GM18511 (cell line): Measurements from ENCODE around the gene GAL3ST1.
"Not testable (repeated sequence)": the region's sequence is repeated elsewhere in the genome, so short reads cannot be mapped to it uniquely, and the experiment has no call there.

Source experiments
- ATAC-seq: cut with Tn5 transposase; IDR thresholded peaks from one replicate; pipeline ENCODE4 v1.9.1; 2021; ENCODE audit warnings: mild to moderate bottlenecking, moderate library complexity; ENCODE audit not compliant: unreplicated experiment

The GAL3ST1 gene

GRCh38 chr22:30596886-30597285 lies 22.4 kb upstream of the GAL3ST1 start:
- ATAC-seq, result no peak

DNA sequence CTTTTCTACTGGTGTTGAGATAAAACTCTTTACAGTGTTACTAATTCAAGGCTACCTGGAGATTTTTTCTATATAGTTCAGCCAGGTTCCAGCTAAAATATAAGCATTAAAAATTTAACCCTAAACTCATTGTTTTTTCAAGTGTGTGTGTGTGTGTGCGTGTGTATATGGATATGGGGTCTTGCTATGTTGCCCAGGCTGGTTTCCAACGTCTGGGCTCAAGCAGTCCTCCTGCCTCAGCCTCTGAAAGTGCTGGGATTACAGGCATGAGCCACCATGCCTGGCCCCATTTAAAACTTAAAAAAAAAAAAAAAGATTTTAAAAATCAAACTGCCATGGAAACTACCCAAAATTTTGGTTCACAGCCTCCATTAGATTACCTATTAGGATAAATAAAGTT lies 21.7 kb upstream of the GAL3ST1 start:
- ATAC-seq, result no peak

- not testable (repeated sequence) for ATAC-seq
These were observed 17.9 kb upstream of the GAL3ST1 start for GRCh38 chr22:30592360-30592713.

GRCh38 chr22:30591588-30592359 lies 17.3 kb upstream of the GAL3ST1 start, which contains the start of gene PES1:
Gene PES1 (minus strand): TSS chr22:30591910. CDS start chr22:30591833, 77 bp downstream.
- ATAC-seq, result peak; percentile 98

- no peak for ATAC-seq
These were observed 16.7 kb upstream of the GAL3ST1 start for GRCh38 chr22:30591191-30591587.

- no peak for ATAC-seq
These were observed 11.9 kb upstream of the GAL3ST1 start for GRCh38 chr22:30586414-30586813.

DNA sequence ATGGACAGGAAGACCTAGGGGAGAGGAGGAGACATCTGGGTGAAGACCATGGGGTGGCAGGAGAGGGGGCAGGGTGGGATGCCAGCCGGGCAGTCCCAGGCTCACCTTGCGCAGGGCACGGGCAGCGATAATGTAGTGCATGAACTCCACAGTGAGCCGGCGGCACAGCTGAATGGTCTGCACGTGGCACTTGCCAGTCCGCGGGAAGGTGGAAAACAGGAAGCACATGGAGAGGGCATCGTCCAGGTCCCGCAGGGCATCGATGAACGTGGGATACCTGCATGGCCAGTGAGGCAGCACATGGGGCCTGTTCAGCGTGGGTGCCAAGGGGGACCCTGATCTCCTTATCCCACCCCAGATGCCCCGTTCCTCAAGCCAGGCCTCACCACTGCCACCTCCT lies 10.0 kb upstream of the GAL3ST1 start:
- no peak for ATAC-seq

GRCh38 chr22:30582788-30583545 lies 8.5 kb upstream of the GAL3ST1 start:
- ATAC-seq, result no peak

DNA sequence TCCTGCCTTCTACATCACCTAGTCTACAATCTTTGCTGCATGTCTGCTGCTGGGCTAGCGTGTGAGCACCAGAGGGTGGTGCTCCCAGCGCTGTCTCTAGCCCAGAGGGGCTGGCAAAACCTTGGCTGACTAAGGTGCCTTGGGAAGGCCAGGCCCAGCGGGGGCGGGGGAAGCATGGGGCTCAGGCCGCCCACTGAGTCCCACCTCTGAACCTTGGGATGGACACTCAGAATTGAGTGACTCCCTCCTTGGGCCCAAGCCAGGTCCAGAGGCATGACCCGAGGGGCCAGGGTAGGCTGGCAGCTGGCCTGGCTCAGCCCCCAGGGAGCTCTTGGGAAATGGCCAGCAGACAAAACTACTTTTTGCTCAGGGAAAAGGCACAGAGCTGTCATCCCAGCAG lies 7.6 kb upstream of the GAL3ST1 start:
- no peak for ATAC-seq

DNA sequence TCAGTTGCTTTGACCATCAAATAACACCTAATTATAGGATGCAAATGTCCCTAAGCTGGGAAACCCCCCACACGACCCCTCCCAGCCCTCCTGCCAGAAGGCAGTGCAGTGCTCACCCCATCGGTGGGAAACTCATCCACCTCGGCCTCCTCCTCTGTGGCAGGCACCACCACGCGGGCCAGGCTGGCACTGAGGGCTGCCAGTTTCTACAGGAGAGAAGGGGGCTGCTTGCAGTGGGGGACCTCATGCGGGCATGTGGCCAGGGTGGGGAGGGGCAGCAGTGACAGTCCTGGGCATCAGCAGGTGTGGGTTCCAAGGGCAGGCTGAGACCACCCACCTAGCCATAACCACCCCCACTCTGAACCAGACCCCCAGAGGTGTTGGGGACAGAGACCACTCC lies 6.4 kb upstream of the GAL3ST1 start:
- ATAC-seq, result no peak

DNA sequence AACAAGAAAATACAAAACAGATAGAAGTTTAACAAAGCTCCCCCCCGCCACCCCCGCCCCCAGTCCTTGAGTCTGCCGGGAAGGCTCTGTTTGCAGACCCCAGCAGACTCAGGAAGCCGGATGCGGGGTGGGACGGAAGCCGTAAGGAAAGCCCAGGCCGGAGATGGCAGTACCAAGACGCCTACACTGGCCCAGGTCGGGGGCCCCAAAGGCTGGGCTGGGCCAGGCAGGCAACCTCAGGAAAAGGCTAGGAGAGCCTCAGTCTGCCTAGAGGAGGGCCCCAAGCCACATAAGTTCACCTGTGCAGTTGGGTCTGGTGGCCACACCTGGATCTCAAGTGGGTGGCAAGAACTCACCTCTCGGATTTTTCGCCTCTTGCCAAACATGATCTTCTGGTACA lies 4.0 kb upstream of the GAL3ST1 start:
- ATAC-seq, result no peak

GRCh38 chr22:30575859-30576258 lies 1.4 kb upstream of the GAL3ST1 start:
- no peak for ATAC-seq

DNA sequence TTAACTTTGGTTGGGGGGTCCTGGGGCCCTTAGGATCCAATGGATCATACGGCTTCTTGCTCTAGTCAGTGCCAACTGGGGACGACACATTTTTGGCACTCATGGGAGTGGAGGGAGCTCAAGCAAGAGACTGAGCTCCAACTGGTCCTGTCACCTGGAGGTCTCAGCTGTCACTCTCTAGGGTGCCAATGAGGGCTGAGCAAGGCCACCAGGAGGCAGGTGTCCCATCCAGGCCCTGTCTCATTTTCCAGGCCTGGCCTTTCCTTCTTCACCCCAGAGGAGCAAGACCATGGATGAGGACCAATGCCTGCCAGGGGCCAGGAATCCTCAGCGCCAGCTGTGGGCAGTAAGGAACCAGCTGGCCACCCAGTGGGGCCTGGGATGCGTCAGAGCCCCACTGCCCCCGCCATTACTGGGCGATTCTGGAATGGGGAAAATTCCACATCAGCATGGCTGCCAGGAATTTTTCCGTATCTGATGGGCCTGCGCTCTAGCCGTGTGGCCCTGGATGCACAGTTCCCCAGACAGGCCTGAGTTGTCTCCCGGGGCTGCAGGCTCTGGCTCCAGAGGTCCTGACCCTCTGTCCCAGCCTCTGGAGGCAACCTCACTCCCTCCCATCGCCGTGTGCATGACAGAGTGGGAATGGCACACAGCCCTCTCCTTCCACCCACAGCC lies 669 bp upstream of the GAL3ST1 start:
- no peak for ATAC-seq

DNA sequence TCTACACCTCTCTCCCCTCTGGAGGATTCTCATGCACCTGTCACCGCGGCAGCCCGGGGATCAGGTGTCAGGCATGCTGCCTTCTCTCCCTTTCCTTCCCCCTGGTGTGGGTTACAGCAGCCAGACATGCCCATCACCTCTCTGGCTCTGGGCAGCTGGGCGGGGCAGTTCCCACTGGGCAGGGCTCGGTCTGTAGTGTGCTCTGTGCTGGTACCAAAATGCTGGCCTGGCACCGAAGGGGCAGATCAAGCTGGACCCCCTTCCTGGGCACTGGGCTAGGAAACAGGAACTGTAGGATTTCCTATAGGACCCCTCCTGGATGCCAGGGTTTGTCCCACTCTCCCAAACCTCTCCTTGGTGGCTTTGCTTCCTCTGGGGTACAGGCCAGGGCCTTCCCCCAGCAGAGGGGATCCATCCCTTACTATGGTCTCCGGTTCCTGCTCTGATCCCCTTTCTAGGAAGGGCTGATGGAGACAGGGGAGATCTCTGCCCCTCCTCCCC lies 821 bp downstream of the GAL3ST1 start:
- no peak for ATAC-seq

GRCh38 chr22:30572840-30573593 lies 1.4 kb downstream of the GAL3ST1 start:
- no peak for ATAC-seq

DNA sequence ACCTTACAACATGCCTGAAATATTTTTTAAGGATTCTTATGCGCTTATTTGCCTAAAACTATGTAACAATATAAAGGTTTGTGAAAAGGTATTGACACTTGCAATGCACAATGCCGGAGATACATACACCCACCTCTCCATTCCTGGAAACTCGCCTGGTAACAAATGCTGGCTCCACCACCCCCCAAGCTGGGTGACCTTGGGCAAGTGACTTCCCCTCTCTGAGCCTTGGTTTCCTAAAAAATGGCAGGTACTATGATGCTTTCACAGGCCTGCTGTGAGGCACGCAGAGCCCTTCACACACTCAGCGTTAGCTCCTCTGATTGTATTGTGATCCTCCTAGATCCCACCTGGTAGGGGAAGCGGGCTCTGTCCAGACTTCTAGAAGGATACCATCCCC lies 2.3 kb downstream of the GAL3ST1 start:
- no peak for ATAC-seq

DNA sequence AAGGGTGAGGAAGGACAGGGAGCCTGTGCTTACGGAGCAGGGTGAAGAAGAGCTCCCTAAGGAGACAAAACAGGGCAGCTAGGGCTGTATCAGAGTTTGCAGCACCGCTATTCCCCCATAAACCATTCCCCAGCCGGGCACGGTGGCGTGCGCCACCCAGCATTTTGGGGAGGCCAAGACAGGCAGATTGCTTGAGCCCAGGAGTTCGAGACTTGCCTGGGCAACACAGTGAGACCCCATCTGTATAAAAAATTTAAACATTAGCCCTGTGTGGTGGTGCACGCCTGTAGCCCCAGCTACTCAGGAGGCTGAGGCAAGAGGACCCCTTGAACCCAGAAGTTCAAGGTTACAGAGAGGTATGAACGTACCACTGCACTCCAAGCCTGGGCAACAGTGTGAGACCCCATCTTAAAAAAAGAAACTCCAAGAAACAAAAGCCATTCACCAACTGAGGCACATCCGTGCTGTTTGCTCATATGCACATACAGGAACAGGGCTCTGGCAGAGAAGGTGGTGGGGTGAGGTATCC lies 4.7 kb downstream of the GAL3ST1 start:
- ATAC-seq, result no peak

- ATAC-seq, result no peak
These were observed 6.2 kb downstream of the GAL3ST1 start for GRCh38 chr22:30568137-30568805.

DNA sequence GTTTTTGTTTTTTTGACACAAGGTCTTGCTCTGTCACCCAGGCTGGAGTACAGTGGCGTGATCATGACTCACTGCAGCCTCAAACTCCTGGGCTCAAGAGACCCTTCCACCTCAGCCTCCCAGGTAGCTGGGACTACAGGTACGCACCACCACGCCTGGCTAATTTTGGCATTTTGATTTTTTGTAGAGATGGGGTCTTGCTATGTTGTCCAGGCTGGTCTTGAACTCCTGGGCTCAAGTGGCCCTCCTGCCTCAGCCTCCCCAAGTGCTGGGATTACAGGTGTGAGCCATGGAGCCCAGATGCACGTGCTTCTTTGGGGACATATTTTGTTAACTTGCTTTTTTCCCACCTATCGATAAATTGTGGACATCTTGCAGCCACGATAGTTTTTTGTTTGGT lies 7.2 kb downstream of the GAL3ST1 start:
- ATAC-seq, result not testable (repeated sequence)

DNA sequence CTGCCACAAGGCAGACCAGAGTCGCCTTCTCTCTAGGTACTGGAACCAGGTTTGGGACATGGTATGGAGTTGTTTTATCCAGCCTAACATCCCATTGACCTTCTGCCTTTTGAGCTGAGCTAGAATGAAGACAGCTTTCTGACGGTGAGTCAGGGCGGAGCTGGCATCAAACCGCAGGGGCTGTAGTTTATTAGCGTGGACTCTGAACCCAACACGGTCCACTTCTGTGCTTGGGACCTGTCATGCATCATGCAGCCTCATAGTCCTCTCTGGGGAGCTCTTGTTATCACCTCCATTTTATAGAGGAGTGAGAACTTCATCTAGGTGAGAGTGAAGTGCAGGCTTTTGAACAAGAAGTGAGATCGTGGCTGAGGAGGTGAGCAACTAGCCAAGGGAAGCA lies 8.3 kb downstream of the GAL3ST1 start:
- ATAC-seq, result no peak
